Activated naive CD4-positive, alpha-beta T cell treated with anti-CD3 and anti-CD28 coated beads, Interleukin-2, amount 50 U/mL, for 16 hours (primary cell): ENCODE results near the gene SRP14.
"Not testable (repeated sequence)": the region's sequence is repeated elsewhere in the genome, so short reads cannot be mapped to it uniquely, and the experiment has no call there.

ENCODE experiments used
- DNase-seq: peaks from one replicate; pipeline ENCODE4 v3.0.0-alpha.2; 2020

Gene SRP14

GRCh38 chr15:40016224-40016865 lies 22.6 kb downstream of the SRP14 start:
- no peak for DNase-seq

- DNase-seq, result no peak
These were observed 24.6 kb downstream of the SRP14 start for GRCh38 chr15:40014390-40014789.

GRCh38 chr15:40013372-40013771 lies 25.6 kb downstream of the SRP14 start:
- DNase-seq, result not testable (repeated sequence)

- DNase-seq, result no peak
These were observed 27.7 kb downstream of the SRP14 start for GRCh38 chr15:40011303-40011702.

- no peak for DNase-seq
These were observed 28.3 kb downstream of the SRP14 start for GRCh38 chr15:40010686-40011085.

DNA sequence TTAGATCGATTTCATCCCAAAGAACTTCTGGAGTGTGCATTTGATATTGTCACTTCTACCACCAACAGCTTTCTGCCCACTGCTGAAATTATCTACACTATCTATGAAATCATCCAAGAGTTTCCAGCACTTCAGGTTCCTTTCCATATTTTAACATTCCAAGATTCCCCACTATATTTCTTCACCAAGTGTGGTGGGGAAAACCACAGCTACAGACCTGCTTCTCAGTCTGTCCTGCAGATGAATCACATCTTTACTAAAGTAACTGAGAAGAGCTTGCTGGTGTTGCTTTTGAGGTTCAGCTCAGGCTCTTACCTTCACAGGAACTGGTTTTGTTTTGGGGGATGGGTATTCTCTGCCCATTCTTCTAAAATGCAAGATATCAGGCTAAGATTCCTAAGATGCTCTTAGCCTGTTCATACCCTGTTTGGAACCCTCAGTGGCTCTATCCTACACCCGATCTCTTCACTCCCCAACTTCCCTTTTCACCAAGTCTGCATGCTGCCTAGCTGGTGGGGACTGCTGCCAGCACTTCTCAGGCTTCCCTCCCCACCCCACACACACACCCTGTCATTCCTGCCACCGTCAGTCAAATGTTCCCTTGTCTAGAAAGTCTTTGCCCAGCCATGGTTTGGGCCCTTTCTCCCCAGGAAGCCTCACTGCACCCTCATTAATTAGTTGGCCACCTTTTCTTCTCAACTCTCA lies 30.8 kb downstream of the SRP14 start:
- no peak for DNase-seq

GRCh38 chr15:40006646-40007045 lies 32.3 kb downstream of the SRP14 start:
- no peak for DNase-seq

DNA sequence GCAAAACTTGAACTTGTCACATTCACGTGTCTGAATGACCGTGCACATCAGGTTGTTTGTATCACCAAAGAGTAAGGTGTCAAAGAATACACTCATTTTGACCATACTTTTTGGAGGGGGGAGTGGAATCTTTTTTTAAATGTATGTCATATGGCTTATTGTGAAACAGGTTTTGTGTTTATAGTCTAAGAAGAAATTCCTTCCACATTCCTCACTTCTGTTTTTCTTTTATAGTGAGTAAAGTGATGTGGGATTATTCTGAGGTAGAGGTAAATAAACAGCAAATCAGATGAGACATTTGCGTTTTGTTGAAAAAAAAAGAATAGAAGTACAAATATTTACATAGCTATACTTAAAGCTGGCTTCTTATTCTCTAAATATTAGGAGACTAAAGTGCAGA lies 33.0 kb downstream of the SRP14 start:
- DNase-seq, result no peak

- no peak for DNase-seq
These were observed 35.7 kb downstream of the SRP14 start for GRCh38 chr15:40003116-40003916.

DNA sequence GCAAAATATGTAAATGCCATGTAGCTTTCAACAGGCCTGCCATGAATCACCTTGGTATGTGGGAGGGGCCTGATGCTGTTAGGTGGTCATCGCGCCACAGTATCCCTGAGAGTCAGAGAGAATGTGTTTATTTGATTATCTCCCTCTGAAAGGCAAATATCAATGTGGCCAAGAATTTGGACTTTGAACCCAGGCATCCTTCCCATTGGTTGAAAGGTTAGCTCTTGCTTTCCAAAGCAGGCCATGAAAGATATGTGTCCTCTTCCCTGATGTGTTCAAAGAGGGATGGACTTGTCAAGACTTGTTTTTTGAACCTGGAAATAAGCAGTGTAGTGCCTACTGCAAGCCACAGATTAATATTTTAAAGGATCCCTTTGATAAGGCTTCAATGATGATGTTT lies 36.7 kb downstream of the SRP14 start:
- DNase-seq, result no peak

GRCh38 chr15:39999538-40000200 lies 39.3 kb downstream of the SRP14 start:
- DNase-seq, result no peak

DNA sequence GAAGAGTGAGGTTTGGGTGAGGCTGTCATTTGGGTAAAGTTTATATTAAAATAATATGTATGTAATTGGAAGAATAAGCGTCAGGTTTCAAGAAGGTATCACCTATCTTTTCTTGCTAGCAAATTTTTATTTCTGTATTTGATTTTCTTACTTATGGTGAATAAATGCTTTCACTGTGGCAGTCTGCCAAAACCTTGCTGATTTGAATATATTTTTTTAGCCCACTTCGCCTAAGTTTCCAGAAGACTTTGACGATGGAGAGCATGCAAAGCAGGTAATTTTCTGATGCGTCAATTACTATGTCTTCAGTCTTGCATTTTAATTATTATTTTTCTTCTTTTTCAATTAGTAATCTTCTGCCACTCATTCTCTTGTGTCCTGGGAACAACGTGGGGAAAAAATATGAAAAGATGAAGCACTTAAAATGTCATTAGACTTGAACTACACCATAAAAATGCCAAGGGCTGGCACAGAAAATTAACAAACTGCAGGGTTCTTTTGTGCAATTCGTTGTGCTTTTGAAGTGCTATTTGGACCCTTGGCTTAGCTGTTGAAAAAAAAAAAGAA lies 40.4 kb downstream of the SRP14 start:
- no peak for DNase-seq

DNA sequence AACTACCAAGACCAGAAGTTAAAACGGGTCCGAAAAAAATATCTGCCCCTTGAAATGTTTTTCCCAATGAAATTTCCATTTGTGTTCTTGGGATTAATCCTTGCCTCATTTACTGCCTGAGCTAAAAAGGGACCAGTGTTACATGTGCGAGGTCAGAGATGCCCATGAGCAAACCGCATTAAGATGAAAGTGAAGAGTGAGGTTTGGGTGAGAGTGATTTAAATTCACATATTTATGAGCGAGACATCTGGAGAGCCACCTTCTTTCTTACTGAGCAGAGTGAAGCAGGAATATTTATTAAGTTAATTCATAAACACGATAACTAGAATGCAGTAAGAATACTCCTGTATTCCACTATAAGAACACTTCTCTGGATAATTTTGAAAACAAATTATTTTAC lies 41.3 kb downstream of the SRP14 start:
- DNase-seq, result no peak

DNA sequence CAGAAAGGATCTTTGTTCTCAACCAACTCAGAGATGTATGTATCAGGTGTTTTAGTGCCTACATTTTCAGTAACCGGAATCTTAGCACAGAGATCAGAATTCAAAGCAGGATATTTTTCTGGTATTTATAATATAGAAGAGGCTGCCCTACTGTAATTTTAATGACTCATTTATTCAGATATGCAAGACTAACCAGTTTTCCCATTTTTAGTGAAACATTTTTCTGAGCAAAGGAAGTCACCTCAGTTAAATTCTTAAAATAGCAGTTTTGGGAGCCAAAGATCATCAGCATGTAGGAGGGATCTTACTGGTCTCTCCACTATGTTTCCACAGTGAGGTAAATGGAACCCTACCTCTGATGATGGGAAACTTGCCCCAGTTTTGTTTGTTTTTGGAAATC lies 42.0 kb downstream of the SRP14 start:
- DNase-seq, result no peak

GRCh38 chr15:39996228-39996627 lies 42.8 kb downstream of the SRP14 start:
- not testable (repeated sequence) for DNase-seq

DNA sequence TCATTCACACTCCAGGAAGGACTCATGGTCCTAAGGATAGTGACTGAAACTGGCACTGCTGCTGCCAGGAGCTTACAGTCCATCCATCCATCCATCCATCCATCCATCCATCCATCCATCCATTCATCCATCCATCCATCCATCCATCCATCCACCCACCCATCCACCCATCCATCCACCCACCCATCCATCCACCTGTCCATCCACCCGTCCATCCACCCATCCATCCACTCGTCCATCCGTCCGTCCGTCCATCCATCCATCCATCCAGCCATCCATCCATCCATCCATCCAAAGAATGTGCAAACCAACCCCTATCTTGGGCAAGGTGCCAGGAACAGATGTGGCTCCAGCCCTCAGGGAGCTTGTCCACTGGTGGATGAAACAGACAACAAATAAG lies 46.0 kb downstream of the SRP14 start:
- DNase-seq, result not testable (repeated sequence)

DNA sequence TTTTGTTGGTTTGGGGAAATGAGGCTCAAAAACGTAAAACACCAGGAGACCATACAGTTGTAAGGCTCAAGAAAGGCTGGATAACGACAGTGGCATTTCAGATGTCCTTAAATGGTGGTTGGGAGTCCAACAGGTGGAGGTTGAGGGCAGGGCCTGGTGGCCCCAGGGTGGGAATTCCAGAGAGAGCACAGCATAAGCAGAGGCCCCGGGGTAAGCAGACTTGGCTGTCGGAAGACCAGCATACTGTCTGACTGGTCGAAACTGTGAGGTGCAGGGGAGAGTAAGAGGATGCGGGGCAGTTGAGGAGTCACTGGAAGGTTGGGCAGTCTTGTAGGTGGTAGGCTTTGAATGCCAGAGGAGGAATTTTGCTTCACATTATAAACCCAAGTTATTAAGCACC lies 48.3 kb downstream of the SRP14 start:
- no peak for DNase-seq

DNA sequence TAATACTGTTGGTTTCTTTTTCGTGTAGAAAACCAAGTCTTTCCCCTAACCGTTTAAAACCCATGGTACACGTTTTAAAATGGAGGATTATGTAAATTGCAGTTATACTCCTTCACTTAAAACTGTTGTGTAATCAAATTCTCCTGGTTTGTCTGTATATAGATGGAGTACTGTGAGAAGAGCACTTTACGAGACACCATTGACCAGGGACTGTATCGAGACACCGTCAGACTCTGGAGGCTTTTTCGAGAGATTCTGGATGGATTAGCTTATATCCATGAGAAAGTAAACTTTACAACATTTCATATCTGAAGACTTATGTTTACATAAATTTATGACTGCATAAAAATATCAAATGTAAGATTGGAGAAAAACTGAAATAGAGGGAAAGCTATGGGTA lies 51.2 kb downstream of the SRP14 start:
- DNase-seq, result no peak
